WTC11 (cell line): Measurements from ENCODE around the gene LANCL2. TPM values are rescaled to one million over a fixed set of nuclear protein-coding genes. Genes with fewer than 3 reads are reported as not detected.

ENCODE experiments used
- ATAC-seq: fragments of 200-7000 bp; cut with Tn5 transposase; 2 replicates; pipeline ENCODE4 v1.10.0; 2021; ENCODE audit warnings: mild to moderate bottlenecking, moderate library complexity
- CTCF ChIA-PET: fragments of 300-600 bp; sonication (Branson Sonifier 250); formaldehyde crosslinking; loops from one replicate; lab custom pipeline; 2021; ENCODE audit warnings: antibody characterized with exemption; lab: Charles Lee
- POLR2A ChIA-PET: fragments of 350-600 bp; sonication (Branson Sonifier 250); formaldehyde crosslinking; loops from one replicate; lab custom pipeline; 2021; ENCODE audit warnings: antibody characterized with exemption; lab: Charles Lee
- DNase-seq: peaks from one replicate; pipeline ENCODE4 v3.0.0; 2021; ENCODE audit warnings: low spot score
- H3K27ac Mint-ChIP-seq: 2 replicates; pipeline ENCODE4 v1.8.0; 2021; ENCODE audit warnings: mixed read lengths
- H3K27me3 Mint-ChIP-seq: 2 replicates; pipeline ENCODE4 v1.8.0; 2021; ENCODE audit warnings: low read depth, mild to moderate bottlenecking, moderate library complexity, mixed read lengths
- H3K36me3 Mint-ChIP-seq: 2 replicates; pipeline ENCODE4 v1.8.0; 2021; ENCODE audit warnings: mixed read lengths
- H3K4me1 Mint-ChIP-seq: 2 replicates; pipeline ENCODE4 v1.8.0; 2022; ENCODE audit warnings: mixed read lengths
- H3K4me3 Mint-ChIP-seq: 2 replicates; pipeline ENCODE4 v1.8.0; 2021; ENCODE audit warnings: mild to moderate bottlenecking, moderate library complexity, mixed read lengths
- H3K9me3 Mint-ChIP-seq: 2 replicates; pipeline ENCODE4 v1.8.0; 2021; ENCODE audit warnings: mixed read lengths
- CREB1 ChIP-seq: sonication (generic); formaldehyde crosslinking; IDR thresholded peaks from 2 replicates; pipeline ENCODE4 v1.8.0; 2023; ENCODE audit warnings: mild to moderate bottlenecking, missing genetic modification reagents
- EMX1 ChIP-seq: fragments of 250-450 bp; sonication (Bioruptor Pico); IDR thresholded peaks from 2 replicates; pipeline ENCODE4 v1.8.0; 2021; ENCODE audit warnings: mild to moderate bottlenecking
- FOXK1 ChIP-seq: sonication (generic); formaldehyde crosslinking; IDR thresholded peaks from 2 replicates; pipeline ENCODE4 v1.8.0; 2022; ENCODE audit warnings: mild to moderate bottlenecking, moderate library complexity, missing genetic modification reagents
- GRHL2 ChIP-seq: fragments of 250-450 bp; sonication (Bioruptor Pico); IDR thresholded peaks from 2 replicates; pipeline ENCODE4 v1.8.0; 2022; ENCODE audit warnings: mild to moderate bottlenecking, moderate library complexity; ENCODE audit not compliant: insufficient replicate concordance, severe bottlenecking
- HMGA2 ChIP-seq: fragments of 250-450 bp; sonication (Bioruptor Pico); IDR thresholded peaks from 2 replicates; pipeline ENCODE4 v1.4.0; 2021; ENCODE audit warnings: mild to moderate bottlenecking, moderate library complexity
- IRF2 ChIP-seq: sonication (generic); formaldehyde crosslinking; IDR thresholded peaks from 2 replicates; pipeline ENCODE4 v1.8.0; 2022; ENCODE audit warnings: low read depth, missing genetic modification reagents, borderline replicate concordance
- KAT7 ChIP-seq: sonication (generic); formaldehyde crosslinking; IDR thresholded peaks from 2 replicates; pipeline ENCODE4 v1.8.1; 2023; ENCODE audit warnings: missing genetic modification reagents, mild to moderate bottlenecking, borderline replicate concordance
- NFATC4 ChIP-seq: fragments of 250-450 bp; sonication (Bioruptor Pico); IDR thresholded peaks from 2 replicates; pipeline ENCODE4 v1.9.0; 2021; ENCODE audit warnings: mild to moderate bottlenecking
- NR2C2 ChIP-seq: sonication (generic); formaldehyde crosslinking; IDR thresholded peaks from 2 replicates; pipeline ENCODE4 v1.8.0; 2022; ENCODE audit warnings: mild to moderate bottlenecking, missing genetic modification reagents
- RELA ChIP-seq: sonication (generic); formaldehyde crosslinking; IDR thresholded peaks from 2 replicates; pipeline ENCODE4 v1.8.1; 2022; ENCODE audit warnings: missing genetic modification reagents, mild to moderate bottlenecking, borderline replicate concordance
- SMAD3 ChIP-seq: sonication (generic); formaldehyde crosslinking; IDR thresholded peaks from 2 replicates; pipeline ENCODE4 v1.8.0; 2022; ENCODE audit warnings: missing genetic modification reagents, mild to moderate bottlenecking, borderline replicate concordance
- SMAD4 ChIP-seq: sonication (generic); formaldehyde crosslinking; IDR thresholded peaks from 2 replicates; pipeline ENCODE4 v1.8.0; 2022; ENCODE audit warnings: mild to moderate bottlenecking, missing genetic modification reagents
- SP1 ChIP-seq: sonication (generic); formaldehyde crosslinking; conservative IDR thresholded peaks from 2 replicates; pipeline ENCODE4 v1.8.1; 2022; ENCODE audit warnings: missing genetic modification reagents
- TCF7 ChIP-seq: sonication (generic); formaldehyde crosslinking; IDR thresholded peaks from 2 replicates; pipeline ENCODE4 v1.8.0; 2022; ENCODE audit warnings: mild to moderate bottlenecking, low read depth, missing genetic modification reagents, moderate library complexity
- ZNF671 ChIP-seq: fragments of 250-450 bp; sonication (Bioruptor Pico); IDR thresholded peaks from 2 replicates; pipeline ENCODE4 v1.8.0; 2021; ENCODE audit warnings: mild to moderate bottlenecking
- total RNA-seq: library from RNA; stranded (reverse); gene quantifications from 3 replicates; pipeline ENCODE4 v1.2.3, GENCODE V29; 2021
- TF ChIP-seq, protein P1 (sequence below): sonication (generic); formaldehyde crosslinking; IDR thresholded peaks from 2 replicates; pipeline ENCODE4 v1.8.1; 2023; ENCODE audit warnings: mild to moderate bottlenecking, missing genetic modification reagents
- TF ChIP-seq, protein P2 (sequence below): fragments of 250-450 bp; sonication (Bioruptor Pico); IDR thresholded peaks from 2 replicates; pipeline ENCODE4 v1.8.0; 2021; ENCODE audit warnings: mild to moderate bottlenecking
- TF ChIP-seq, protein P3 (sequence below): sonication (generic); formaldehyde crosslinking; IDR thresholded peaks from 2 replicates; pipeline ENCODE4 v1.8.1; 2022; ENCODE audit warnings: low read depth, mild to moderate bottlenecking, moderate library complexity, missing genetic modification reagents, borderline replicate concordance
- TF ChIP-seq, protein P4 (sequence below): sonication (generic); formaldehyde crosslinking; IDR thresholded peaks from 2 replicates; pipeline ENCODE4 v1.8.0; 2023; ENCODE audit warnings: mild to moderate bottlenecking, missing genetic modification reagents
- TF ChIP-seq, protein P5 (sequence below): sonication (generic); formaldehyde crosslinking; IDR thresholded peaks from 2 replicates; pipeline ENCODE4 v1.8.0; 2022; ENCODE audit warnings: mild to moderate bottlenecking, missing genetic modification reagents
- TF ChIP-seq, protein P6 (sequence below): sonication (generic); formaldehyde crosslinking; IDR thresholded peaks from 2 replicates; pipeline ENCODE4 v1.8.1; 2023; ENCODE audit warnings: mild to moderate bottlenecking, missing genetic modification reagents, moderate library complexity
- TF ChIP-seq, protein P7 (sequence below): sonication (generic); formaldehyde crosslinking; IDR thresholded peaks from 2 replicates; pipeline ENCODE4 v1.8.0; 2023; ENCODE audit warnings: missing genetic modification reagents
- TF ChIP-seq, protein P8 (sequence below): sonication (generic); formaldehyde crosslinking; IDR thresholded peaks from 2 replicates; pipeline ENCODE4 v1.8.1; 2022; ENCODE audit warnings: missing genetic modification reagents, borderline replicate concordance
- TF ChIP-seq, protein P9 (sequence below): sonication (generic); formaldehyde crosslinking; IDR thresholded peaks from 2 replicates; pipeline ENCODE4 v1.8.1; 2023; ENCODE audit warnings: mild to moderate bottlenecking, moderate library complexity, missing genetic modification reagents

Gene LANCL2
- total RNA-seq, 1 experiment from 2014 or later, result 13.2 TPM

DNA sequence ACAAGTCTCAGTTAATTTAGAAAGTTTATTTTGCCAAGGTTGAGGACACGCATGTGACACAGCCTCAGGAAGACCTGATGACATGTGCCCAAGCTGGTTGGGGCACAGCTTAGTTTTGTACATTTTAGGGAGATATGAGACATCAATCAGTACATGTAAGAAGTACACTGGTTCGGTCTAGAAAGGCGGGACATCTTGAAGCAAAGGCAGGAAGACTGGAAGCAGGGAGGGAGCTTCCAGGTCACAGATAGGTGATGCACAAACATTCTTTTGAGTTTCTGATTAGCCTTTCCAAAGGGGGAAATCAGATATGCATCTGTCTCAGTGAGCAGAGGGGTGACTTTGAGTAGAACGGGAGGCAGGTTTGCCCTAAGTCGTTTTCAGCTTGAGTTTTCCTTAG, 29.4 kb upstream of the LANCL2 start:
- peaks cover 8% of the 10 kb centered on the region for H3K4me1 Mint-ChIP-seq
- no peaks in the 10 kb centered on the region; the same call in 1 of the 2 replicates for H3K27me3 Mint-ChIP-seq
- POLR2A ChIA-PET, result no interaction called here
- peaks cover 5% of the 10 kb centered on the region; the same call in 1 of the 2 replicates for H3K9me3 Mint-ChIP-seq
- no peak for ATAC-seq
- H3K27ac Mint-ChIP-seq, result no peak overlapping the region
- TF ChIP-seq, protein P1, sequence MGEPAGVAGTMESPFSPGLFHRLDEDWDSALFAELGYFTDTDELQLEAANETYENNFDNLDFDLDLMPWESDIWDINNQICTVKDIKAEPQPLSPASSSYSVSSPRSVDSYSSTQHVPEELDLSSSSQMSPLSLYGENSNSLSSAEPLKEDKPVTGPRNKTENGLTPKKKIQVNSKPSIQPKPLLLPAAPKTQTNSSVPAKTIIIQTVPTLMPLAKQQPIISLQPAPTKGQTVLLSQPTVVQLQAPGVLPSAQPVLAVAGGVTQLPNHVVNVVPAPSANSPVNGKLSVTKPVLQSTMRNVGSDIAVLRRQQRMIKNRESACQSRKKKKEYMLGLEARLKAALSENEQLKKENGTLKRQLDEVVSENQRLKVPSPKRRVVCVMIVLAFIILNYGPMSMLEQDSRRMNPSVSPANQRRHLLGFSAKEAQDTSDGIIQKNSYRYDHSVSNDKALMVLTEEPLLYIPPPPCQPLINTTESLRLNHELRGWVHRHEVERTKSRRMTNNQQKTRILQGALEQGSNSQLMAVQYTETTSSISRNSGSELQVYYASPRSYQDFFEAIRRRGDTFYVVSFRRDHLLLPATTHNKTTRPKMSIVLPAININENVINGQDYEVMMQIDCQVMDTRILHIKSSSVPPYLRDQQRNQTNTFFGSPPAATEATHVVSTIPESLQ (CRISPR knock-in tag), result no peak
- TF ChIP-seq NFATC4 (CRISPR knock-in tag) (no peak), GRHL2 (CRISPR knock-in tag) (no peak), FOXK1 (CRISPR knock-in tag) (no peak), KAT7 (CRISPR knock-in tag) (no peak), ZNF671 (no peak), RELA (no peak), SMAD4 (CRISPR knock-in tag) (no peak), NR2C2 (no peak), HMGA2 (CRISPR knock-in tag) (no peak), EMX1 (CRISPR knock-in tag) (no peak), CREB1 (CRISPR knock-in tag) (no peak), IRF2 (CRISPR knock-in tag) (no peak), TCF7 (no peak), SMAD3 (CRISPR knock-in tag) (no peak)
- TF ChIP-seq, protein P2, sequence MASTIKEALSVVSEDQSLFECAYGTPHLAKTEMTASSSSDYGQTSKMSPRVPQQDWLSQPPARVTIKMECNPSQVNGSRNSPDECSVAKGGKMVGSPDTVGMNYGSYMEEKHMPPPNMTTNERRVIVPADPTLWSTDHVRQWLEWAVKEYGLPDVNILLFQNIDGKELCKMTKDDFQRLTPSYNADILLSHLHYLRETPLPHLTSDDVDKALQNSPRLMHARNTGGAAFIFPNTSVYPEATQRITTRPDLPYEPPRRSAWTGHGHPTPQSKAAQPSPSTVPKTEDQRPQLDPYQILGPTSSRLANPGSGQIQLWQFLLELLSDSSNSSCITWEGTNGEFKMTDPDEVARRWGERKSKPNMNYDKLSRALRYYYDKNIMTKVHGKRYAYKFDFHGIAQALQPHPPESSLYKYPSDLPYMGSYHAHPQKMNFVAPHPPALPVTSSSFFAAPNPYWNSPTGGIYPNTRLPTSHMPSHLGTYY (CRISPR knock-in tag), result no peak
- TF ChIP-seq, protein P3, sequence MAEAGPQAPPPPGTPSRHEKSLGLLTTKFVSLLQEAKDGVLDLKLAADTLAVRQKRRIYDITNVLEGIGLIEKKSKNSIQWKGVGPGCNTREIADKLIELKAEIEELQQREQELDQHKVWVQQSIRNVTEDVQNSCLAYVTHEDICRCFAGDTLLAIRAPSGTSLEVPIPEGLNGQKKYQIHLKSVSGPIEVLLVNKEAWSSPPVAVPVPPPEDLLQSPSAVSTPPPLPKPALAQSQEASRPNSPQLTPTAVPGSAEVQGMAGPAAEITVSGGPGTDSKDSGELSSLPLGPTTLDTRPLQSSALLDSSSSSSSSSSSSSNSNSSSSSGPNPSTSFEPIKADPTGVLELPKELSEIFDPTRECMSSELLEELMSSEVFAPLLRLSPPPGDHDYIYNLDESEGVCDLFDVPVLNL (CRISPR knock-in tag), result no peak
- TF ChIP-seq, protein P4, sequence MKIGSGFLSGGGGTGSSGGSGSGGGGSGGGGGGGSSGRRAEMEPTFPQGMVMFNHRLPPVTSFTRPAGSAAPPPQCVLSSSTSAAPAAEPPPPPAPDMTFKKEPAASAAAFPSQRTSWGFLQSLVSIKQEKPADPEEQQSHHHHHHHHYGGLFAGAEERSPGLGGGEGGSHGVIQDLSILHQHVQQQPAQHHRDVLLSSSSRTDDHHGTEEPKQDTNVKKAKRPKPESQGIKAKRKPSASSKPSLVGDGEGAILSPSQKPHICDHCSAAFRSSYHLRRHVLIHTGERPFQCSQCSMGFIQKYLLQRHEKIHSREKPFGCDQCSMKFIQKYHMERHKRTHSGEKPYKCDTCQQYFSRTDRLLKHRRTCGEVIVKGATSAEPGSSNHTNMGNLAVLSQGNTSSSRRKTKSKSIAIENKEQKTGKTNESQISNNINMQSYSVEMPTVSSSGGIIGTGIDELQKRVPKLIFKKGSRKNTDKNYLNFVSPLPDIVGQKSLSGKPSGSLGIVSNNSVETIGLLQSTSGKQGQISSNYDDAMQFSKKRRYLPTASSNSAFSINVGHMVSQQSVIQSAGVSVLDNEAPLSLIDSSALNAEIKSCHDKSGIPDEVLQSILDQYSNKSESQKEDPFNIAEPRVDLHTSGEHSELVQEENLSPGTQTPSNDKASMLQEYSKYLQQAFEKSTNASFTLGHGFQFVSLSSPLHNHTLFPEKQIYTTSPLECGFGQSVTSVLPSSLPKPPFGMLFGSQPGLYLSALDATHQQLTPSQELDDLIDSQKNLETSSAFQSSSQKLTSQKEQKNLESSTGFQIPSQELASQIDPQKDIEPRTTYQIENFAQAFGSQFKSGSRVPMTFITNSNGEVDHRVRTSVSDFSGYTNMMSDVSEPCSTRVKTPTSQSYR (CRISPR knock-in tag), result no peak
- CTCF ChIA-PET, result interaction anchor here (1.4 to 1.7 kb wide), 2 partner anchors 28 to 29 kb away, joined by 3 read pairs; no protein-coding TSS in a partner anchor
- H3K4me3 Mint-ChIP-seq, result no peak overlapping the region
- no peaks in the 10 kb centered on the region for H3K36me3 Mint-ChIP-seq
- no peak for DNase-seq

DNA sequence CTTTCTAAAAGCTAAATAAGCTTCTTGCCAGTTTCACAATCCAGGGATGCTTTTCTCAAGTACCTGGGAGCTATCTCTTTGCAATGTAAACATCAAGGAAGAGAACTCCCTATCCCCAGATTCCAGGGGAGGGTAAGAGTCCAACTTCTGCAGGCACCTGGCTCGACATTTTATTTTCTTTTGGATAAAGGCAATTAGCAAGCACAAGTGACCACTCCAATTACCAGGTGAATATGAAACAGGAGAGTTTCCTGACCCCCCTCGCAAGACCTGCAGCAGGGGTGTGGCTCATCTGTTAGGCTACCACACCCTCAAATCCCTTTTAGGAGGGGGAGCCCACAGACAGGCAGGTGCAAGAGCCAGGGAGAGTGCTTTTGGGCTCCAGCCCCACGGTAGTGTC, 28.6 kb upstream of the LANCL2 start:
- no peaks in the 10 kb centered on the region; the same call in 1 of the 2 replicates for H3K27me3 Mint-ChIP-seq
- no peak overlapping the region for H3K27ac Mint-ChIP-seq
- H3K9me3 Mint-ChIP-seq, result peaks cover 6% of the 10 kb centered on the region; the same call in 1 of the 2 replicates
- H3K36me3 Mint-ChIP-seq, result no peaks in the 10 kb centered on the region
- POLR2A ChIA-PET, result no interaction called here
- ATAC-seq (no peak), DNase-seq (no peak)
- H3K4me1 Mint-ChIP-seq, result peaks cover 8% of the 10 kb centered on the region
- no peak overlapping the region for H3K4me3 Mint-ChIP-seq
- CTCF ChIA-PET, result interaction anchor here (1.4 to 1.7 kb wide), 2 partner anchors 28 to 29 kb away, joined by 3 read pairs; no protein-coding TSS in a partner anchor
- TF ChIP-seq, protein P5, sequence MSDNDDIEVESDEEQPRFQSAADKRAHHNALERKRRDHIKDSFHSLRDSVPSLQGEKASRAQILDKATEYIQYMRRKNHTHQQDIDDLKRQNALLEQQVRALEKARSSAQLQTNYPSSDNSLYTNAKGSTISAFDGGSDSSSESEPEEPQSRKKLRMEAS (CRISPR knock-in tag), result no peak
- TF ChIP-seq KAT7 (CRISPR knock-in tag) (no peak), SP1 (CRISPR knock-in tag) (no peak), NR2C2 (no peak)
- TF ChIP-seq, protein P6, sequence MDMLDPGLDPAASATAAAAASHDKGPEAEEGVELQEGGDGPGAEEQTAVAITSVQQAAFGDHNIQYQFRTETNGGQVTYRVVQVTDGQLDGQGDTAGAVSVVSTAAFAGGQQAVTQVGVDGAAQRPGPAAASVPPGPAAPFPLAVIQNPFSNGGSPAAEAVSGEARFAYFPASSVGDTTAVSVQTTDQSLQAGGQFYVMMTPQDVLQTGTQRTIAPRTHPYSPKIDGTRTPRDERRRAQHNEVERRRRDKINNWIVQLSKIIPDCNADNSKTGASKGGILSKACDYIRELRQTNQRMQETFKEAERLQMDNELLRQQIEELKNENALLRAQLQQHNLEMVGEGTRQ (CRISPR knock-in tag), result no peak
- TF ChIP-seq, protein P7, sequence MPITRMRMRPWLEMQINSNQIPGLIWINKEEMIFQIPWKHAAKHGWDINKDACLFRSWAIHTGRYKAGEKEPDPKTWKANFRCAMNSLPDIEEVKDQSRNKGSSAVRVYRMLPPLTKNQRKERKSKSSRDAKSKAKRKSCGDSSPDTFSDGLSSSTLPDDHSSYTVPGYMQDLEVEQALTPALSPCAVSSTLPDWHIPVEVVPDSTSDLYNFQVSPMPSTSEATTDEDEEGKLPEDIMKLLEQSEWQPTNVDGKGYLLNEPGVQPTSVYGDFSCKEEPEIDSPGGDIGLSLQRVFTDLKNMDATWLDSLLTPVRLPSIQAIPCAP (CRISPR knock-in tag), result no peak
- TF ChIP-seq, protein P8, sequence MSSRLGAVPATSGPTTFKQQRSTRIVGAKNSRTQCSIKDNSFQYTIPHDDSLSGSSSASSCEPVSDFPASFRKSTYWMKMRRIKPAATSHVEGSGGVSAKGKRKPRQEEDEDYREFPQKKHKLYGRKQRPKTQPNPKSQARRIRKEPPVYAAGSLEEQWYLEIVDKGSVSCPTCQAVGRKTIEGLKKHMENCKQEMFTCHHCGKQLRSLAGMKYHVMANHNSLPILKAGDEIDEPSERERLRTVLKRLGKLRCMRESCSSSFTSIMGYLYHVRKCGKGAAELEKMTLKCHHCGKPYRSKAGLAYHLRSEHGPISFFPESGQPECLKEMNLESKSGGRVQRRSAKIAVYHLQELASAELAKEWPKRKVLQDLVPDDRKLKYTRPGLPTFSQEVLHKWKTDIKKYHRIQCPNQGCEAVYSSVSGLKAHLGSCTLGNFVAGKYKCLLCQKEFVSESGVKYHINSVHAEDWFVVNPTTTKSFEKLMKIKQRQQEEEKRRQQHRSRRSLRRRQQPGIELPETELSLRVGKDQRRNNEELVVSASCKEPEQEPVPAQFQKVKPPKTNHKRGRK, result no peak
- TF ChIP-seq, protein P9, sequence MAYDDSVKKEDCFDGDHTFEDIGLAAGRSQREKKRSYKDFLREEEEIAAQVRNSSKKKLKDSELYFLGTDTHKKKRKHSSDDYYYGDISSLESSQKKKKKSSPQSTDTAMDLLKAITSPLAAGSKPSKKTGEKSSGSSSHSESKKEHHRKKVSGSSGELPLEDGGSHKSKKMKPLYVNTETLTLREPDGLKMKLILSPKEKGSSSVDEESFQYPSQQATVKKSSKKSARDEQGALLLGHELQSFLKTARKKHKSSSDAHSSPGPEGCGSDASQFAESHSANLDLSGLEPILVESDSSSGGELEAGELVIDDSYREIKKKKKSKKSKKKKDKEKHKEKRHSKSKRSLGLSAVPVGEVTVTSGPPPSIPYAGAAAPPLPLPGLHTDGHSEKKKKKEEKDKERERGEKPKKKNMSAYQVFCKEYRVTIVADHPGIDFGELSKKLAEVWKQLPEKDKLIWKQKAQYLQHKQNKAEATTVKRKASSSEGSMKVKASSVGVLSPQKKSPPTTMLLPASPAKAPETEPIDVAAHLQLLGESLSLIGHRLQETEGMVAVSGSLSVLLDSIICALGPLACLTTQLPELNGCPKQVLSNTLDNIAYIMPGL, result no peak
